Fibroblast of mammary gland (primary cell): ENCODE data around the gene CEP128.

ENCODE experiments used
- DNase-seq: peaks from one replicate; pipeline ENCODE4 v3.0.0-alpha.2; 2010; ENCODE audit warnings: low read depth
- H3K4me3 ChIP-seq: 2 replicates; pipeline ENCODE4 v1.5.1; 2011; ENCODE audit warnings: low read depth, mild to moderate bottlenecking, low read length, moderate library complexity; ENCODE audit not compliant: control insufficient read depth
- TF ChIP-seq, protein P1 (sequence below): conservative IDR thresholded peaks from 2 replicates; pipeline ENCODE4 v1.5.1; 2011; ENCODE audit warnings: low read depth, low read length, inconsistent platforms; ENCODE audit not compliant: control insufficient read depth, insufficient read depth

Gene CEP128

GRCh38 chr14:80615831-80616230, 325.7 kb downstream of the CEP128 start:
- no peak overlapping the region for H3K4me3 ChIP-seq
- TF ChIP-seq, protein P1, sequence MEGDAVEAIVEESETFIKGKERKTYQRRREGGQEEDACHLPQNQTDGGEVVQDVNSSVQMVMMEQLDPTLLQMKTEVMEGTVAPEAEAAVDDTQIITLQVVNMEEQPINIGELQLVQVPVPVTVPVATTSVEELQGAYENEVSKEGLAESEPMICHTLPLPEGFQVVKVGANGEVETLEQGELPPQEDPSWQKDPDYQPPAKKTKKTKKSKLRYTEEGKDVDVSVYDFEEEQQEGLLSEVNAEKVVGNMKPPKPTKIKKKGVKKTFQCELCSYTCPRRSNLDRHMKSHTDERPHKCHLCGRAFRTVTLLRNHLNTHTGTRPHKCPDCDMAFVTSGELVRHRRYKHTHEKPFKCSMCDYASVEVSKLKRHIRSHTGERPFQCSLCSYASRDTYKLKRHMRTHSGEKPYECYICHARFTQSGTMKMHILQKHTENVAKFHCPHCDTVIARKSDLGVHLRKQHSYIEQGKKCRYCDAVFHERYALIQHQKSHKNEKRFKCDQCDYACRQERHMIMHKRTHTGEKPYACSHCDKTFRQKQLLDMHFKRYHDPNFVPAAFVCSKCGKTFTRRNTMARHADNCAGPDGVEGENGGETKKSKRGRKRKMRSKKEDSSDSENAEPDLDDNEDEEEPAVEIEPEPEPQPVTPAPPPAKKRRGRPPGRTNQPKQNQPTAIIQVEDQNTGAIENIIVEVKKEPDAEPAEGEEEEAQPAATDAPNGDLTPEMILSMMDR, result no peak
- DNase-seq, result no peak

DNA sequence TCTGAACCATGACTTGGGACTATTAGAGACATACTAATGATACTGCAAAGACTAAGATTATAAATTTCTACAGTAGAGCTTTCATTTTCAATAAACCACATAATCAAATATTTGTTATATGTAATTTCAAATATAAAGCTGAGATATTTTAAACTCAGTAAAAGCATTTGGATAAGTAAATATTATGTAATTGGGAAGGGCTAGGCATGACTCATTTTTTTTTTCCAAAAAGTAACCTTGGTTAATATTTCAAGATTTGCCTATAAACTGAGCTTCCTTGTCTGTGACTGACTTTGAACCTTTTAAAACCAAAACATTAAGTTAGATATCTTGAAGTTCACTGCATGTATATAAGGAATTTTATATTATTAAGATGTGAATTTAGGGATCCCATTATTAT, 332.5 kb downstream of the CEP128 start:
- H3K4me3 ChIP-seq, result no peak overlapping the region
- TF ChIP-seq, protein P1, result no peak

GRCh38 chr14:80608563-80608962, 333.0 kb downstream of the CEP128 start:
- no peak overlapping the region for H3K4me3 ChIP-seq
- TF ChIP-seq, protein P1, result no peak
- no peak for DNase-seq

More for the DNA sequence above, 332.5 kb downstream of the CEP128 start:
- no peak for DNase-seq

DNA sequence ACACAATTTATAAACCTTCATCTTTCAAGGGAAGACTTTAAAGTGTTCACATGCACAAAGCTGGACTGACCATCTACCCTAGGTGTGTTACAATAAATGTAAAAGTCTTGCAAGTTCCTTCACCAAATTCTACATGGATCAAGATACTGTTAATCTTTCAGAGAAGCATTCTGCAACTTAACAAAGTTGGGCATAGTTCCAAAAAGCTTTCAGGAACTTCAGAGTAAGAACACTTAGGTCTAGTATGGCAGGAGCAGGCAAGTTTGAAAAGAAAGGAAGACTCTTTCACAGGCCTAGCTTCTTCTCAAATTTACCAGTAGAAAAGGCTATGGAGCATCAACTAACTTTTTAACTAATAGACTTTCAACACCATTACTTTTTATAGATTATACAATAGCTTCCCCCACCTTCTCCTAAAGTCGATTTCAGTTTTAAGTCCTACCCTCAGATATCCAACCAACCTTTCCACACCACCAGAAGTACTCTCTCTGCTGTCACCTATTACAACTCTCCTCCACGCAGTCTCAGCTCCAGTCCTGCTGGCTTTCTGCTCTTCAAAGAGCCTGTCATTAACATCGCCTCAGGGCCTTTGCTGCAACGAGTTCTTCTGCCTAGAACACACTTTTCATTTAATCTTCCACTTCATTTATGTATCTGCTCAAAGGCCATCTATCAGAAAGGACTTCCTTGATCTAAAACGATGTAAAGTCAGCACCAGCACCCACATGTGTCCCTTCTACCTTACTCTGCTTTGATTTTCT, 333.9 kb downstream of the CEP128 start:
- no peak for DNase-seq
- TF ChIP-seq, protein P1, result no peak
- H3K4me3 ChIP-seq, result no peak overlapping the region

GRCh38 chr14:80606347-80606772, 335.2 kb downstream of the CEP128 start:
- H3K4me3 ChIP-seq, result no peak overlapping the region
- DNase-seq, result no peak
- TF ChIP-seq, protein P1, result no peak

DNA sequence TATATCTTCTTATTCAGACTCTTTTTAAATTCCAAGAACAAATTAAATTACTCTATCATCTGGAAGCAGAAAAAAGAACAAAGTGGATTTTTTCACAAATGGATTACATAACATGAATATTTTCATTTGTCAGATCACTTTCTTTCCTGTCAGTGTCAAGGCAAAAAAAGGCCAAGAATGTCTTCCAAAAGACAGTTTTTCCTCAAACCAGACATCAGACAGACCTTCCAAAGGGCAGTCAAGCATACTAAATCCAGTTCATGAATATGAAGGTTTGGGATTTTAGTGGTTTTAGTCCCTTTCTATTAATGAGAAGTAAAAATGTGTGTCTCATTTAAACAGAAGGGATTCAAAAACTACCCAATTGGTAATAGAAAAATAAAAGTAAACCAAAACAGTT, 336.0 kb downstream of the CEP128 start:
- TF ChIP-seq, protein P1, result no peak
- no peak overlapping the region for H3K4me3 ChIP-seq
- DNase-seq, result no peak
